Hepatic stellate cell (primary cell): Measurements from ENCODE around the gene EDIL3.
A peak's percentile ranks its signal among the peaks of the same experiment; 100 is the strongest.
"Not testable (repeated sequence)": the region's sequence is repeated elsewhere in the genome, so short reads cannot be mapped to it uniquely, and the experiment has no call there.

Experiments
- DNase-seq: peaks from one replicate; pipeline ENCODE4 v3.0.0; 2011; ENCODE audit warnings: low spot score

The EDIL3 gene

DNA sequence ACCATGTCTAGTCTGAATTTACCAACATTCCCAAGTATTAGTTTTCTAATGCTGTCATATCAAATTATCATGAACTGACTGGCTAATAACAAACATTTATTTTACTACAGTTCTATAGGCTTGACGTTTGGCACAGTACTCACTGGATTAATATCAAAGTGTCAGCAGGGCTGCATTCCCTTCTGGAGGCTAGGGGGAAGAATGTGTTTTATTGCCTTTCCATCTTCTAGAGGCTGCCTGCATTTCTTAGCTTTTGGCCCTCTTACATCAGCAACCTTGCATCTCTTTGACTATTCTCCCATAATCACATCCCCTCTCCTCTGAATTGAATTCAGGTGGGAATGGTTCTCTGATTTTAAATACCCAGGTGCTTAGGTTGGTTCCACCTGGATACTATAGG is 84.7 kb downstream of the EDIL3 start:
- DNase-seq, result no peak

DNA sequence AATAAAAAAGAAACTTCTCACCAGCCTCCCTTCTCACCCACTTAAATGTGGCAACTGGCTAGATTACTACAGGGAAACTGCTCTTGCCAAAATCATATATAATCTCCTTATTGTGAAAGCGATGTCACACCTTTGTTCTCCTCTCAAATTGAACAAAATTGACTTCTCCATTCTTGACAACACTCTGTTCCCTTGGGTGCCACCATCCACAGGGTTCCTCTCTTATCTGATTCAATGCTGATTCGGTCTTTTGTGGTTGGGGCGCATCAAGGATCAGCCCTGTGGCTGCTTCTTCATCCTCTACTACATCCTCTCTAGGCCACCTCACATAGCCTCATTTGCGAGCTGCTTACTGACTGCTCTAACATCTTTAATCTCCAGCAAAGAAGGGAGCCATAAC is 86.1 kb downstream of the EDIL3 start:
- no peak for DNase-seq

DNA sequence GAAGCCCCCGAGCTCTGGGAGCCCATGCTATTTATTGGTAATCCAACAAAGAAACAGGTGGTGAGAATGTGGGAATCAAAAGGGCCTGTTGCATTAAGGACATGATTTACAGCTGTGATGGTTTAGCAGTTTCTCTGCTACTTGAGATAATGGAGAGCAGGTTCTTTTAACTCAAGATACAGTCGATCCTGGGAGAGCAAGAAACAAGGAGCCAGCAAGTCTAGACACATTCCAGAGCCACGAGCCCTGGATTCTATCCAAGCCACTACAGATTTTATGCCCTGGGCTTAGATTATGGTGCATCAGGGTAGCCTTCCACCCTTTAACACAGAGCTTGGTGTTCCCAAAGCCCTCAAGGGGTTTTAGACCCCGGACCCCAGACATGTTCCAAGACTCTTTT is 87.0 kb downstream of the EDIL3 start:
- not testable (repeated sequence) for DNase-seq

DNA sequence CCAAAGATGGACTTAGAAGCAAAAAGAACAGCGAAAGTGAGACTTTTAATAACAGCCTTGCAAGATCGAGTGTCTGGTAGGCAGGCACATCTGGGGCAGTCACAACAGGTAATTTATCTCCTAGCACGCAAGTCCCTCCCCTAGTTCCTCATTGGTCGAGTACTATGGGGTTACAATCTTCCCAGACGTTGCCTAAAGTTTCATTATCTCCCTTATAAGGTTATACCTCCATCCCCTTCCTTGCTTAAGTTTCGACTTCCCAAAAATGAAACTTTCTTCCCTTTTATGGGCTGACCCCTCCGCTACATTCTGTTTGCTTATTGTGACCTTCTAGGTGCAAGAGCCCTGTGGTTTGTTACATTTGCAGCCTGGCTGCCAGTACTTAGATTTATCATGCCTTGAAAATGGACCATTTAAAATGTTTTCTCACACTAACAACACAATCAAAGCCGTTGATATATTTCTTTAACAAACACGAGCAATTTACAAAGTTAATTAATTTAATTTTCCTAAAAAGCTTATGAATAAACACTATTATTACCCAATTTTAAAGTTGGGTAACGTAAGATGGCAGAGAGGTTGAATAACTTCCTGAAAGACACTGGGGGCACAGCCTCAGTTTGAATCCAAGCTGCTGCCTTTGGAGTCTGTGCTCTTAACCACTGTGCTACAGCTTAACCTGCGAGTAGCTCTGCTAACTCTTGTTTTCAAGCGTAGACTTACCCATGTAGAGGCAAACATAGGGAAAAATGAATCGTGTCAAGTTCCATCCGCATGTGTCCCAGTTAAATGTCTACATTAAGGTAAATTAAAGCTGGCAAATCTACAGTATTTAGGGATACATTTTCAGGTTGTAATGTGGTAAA is 91.7 kb downstream of the EDIL3 start:
- no peak for DNase-seq

DNA sequence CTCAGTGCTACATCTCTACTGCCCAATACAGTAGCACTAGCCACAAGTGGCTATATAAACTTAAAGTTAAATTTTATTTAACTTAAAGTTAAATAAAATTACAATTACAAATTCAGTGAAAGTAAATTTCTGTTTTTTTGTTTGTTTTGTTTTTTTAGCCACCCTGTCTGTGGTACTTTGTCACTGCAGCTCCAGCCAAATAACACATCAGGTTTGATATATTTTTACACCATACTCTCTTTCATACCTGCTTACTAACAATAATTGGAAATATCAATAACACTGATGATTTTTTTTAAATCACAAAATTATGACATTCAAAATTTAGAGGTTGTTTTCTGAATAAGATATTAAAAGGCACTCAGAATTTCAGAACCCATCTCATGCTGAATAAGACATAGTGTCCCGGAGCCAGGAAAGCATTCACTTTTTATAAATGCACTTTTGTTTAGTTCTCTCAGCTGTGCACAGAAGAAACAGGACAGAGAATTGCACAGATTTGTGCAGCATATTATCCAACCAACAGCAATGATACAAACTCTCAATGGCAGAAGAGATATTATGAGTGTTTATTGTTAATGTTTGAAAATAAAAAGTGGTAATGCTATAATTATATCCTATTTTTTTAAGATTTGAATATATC is 92.6 kb downstream of the EDIL3 start:
- no peak for DNase-seq

DNA sequence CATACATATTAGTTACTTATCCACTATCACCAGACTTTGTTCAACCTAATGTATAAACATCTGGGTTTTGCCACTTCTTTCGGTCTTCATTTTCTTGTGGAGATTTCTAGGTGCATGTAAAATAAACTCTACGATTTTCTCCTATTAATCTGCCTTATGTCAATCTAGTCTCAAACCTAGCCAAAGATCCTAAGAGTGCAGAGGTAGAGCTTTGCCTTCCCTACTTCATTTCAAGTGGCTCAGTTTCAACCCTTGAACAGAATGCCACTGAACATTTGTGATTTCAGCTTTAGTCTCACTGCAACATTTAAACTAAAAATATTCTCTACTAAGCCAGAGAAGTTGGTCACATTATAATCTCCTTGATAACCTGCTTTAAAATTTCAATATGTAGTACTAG is 94.0 kb downstream of the EDIL3 start:
- no peak for DNase-seq

DNA sequence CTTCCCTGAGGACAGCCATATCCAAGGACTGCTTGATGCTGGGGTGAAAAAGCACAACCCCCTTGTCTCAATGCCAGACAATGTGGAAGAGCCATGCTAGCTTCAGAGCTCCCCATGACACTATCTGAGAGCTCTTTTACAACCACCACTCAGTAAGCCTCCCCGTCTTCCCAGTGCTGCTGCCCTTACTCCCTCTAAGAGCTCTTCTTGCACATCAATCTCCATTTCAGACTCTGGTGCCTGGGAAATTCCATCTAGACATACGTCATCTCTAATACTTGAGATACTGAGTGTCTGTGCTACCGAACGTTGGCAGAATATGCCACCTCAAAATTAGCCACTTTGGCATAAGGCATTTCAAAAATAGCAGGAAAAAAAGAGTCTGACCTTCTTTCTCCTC is 94.5 kb downstream of the EDIL3 start:
- peak; percentile 5 for DNase-seq

DNA sequence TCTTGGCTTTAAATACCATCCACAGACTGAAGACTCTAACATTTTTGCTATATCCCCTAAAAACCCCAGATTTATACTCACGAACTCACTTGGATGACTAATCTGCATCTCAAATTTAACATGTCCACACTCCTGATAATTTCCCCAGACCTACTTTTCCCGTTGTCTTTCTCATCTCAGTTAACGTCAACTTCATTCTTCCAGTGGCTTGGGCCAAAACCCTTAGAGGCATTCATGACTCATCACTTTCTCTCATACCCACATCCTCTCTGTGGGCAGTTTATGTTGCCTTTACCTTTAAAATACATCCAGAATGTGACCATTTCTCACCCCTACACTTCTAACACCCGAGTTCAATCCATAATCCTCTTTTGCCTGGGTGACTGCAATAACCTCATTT is 96.7 kb downstream of the EDIL3 start:
- DNase-seq, result peak; percentile 21

DNA sequence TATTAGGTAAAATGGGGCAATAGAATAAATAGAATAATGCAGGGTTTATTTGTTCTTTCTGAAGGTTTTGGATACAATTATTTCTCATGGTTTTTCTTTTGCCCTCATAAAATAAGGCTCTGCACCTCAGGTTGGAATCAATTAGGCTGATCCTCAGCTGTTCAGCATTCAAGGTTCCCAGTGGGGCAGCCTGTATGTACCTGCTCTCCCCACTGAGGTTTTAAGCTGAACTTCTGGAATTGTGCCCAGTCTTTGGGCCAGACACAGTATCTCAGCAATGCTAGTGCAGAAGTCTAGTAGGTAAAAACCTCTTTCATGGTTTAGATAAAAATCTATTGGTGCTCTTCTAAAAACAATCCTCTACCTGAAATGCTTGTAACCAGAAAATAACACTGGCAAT is 98.0 kb downstream of the EDIL3 start:
- DNase-seq, result no peak

DNA sequence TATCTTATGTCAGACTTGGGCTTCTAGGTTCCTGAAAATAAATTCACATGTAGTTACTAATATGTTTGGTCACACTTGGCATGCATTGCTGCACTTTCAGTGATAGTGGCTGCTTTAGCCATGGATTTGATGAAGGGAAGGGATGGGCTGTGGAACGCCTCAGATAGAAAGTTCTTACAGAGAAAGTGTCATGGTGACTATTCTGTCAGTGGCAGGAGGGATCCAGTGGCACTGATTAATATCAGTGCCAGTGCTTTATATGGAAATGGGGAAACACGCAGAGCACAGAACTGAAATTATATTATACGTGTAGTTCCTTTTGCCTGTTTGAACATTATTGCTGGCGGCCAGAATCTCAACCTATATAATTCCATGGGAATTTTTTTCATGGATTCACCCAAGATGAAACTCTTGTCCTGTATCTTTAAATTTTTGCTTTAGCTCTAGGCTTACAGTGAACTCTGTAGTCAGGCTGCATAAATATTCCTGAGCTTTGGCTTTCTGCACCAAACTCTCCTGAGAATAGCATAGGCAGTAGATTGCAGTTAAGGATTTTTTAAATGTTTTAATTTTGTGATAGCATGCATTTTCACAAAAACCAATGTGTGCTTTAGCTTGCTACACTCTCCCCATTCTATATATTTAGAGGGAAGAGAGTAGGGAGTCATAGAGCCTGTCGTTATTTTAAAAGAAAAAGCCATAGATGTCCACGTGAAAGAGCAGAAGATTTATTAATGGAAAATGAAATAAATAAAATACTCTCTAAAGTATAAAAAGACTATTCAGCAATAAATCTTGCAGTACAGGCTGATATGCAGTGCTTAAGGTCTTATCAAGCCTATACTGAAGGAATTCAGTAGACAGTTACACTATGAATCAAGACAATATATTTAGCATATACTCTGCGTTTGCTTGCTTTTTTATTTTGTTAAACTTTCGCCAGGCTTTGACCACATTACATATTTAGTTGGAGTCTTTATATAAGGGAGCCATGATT is 98.7 kb downstream of the EDIL3 start:
- no peak for DNase-seq

DNA sequence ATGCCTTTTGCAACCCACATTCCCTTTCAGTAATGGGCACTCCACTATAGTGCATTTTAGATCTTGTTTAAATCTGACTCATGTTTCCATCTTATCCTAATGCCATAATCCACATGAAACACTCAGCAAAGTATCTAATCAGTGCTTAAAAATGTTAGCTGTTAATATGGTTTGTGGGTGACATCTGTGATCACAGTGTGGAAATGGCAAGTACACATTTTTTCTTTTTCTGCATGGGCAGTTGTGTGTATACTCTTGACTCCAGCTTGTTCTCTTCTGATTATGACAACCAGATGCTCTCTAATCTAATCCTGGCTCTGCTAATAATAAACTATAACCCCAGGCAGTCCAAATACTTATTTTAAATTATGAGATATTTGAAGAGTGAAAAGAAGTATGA is 103.3 kb downstream of the EDIL3 start:
- no peak for DNase-seq

DNA sequence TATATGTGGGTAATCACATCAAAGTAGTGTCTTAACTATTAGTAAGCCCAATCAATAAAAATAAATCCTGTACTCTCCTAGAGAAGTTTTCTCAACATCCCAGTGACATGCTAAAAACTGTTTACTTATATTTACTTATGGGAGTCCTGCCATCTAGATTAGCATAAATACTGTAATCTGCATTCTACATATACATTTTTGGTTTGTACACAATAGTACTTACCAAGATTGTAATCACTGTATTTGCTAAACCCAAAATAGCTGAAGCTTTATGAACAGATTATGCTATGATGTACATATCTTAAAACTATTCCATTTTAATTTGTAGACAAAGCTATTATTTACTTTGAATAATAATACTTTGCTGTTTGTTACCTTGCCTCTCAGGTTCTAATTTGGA is 105.4 kb downstream of the EDIL3 start:
- no peak for DNase-seq

DNA sequence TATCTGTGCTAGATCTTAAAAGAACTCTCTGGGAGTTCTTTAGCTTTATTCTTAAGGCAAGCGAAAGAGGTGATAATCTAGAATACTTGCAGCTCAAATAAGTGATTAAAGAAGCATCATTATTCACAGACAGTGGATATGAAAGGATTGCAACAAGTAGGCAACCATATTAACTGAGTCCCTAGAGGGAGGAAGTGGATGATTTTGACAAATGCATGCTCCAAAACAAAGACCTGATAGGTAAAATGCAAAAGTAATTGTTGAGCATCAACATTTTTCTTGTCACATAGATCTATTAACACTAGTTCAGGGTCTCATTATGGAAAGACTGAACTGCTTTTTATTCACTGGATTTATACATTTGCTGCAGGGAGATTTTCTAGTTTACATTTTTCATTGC is 109.1 kb downstream of the EDIL3 start:
- no peak for DNase-seq

DNA sequence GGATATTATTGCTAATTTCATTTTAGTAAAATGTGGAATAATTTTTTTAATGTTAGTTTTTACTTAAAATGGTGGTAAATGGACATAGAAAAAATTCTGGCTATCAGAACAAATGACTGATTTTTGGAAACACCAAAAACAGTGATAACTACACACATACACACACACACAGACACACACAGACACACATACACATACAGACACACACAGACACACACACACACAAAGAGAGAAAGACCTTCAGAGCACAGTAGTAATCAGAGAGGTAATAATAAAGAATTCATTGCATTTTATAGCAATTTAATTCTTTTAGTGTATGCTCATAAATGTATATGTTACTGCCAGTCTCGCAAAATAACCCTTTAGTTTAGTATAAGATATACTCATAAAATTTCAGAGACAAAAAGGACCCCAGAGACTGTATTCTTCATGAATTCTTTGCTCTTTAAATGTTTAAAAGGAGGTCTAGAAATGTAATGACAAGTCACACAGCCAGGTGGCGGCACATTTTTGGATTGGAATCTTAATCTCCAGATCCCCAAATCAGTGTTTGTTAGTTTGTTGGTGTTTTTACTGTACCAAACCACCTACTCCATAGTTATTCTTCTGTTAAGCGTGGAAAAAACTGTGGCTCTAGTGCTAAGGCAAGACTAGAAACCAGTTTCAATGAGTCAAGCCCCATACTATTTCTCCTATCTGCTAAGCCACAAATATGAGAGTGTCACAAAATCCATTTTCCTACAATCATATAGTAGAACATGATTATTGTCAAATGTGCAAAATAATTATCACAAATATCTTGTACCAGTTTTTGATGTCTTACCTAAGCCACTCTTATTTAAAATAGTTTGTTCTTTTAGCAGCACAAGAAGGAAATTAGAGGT is 109.9 kb downstream of the EDIL3 start:
- peak; percentile 2 for DNase-seq

DNA sequence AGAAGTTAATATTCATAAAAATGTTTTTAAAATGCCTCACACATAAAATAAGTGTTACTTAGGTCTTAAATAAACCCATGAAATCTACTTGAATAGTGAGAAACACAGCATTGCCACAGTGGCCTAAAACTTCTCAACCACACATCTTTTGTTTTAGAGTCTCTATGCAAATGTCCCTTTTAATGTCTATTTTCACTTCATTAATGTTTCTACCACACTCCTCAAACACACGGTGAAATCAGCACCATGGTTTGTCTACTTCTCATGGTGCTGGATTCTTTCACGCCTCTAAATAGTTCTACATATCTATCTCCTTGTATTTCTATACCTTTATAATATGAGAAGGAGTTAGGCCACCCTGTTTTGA is 111.2 kb downstream of the EDIL3 start:
- no peak for DNase-seq

DNA sequence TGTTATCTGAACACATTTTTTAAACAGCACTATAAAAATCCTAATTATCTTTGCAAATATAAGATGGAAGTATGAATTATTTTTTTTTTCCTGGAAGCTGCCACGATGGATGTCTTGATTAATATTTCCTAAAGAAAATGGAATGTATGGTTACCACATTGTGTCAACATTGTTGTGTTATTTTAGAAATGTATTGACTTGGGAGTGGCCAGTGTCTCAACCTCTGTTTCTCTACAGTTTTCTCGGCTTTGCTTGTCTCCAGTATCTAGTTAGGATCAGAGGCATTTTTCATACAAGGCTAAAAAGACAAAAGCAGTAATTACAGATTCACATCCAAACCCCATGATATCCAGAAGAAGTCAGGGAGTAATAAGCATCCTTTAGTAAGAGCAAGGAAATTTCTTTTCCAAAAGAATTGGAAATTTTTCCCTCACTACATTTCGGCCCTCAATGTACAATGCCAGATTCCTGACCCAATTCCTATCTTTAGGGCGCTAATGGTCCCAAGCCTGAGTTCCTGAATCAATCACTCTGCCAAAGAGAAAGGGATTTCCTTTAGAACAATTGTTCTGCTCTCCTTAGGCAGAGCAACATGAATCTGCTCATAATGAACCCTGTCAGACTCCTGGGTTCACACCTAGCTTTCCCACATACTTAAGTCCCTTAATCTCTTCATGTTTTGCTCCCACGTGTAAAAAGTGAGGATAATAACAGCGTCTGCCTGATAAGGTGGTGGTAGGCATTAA is 111.7 kb downstream of the EDIL3 start:
- DNase-seq, result no peak

DNA sequence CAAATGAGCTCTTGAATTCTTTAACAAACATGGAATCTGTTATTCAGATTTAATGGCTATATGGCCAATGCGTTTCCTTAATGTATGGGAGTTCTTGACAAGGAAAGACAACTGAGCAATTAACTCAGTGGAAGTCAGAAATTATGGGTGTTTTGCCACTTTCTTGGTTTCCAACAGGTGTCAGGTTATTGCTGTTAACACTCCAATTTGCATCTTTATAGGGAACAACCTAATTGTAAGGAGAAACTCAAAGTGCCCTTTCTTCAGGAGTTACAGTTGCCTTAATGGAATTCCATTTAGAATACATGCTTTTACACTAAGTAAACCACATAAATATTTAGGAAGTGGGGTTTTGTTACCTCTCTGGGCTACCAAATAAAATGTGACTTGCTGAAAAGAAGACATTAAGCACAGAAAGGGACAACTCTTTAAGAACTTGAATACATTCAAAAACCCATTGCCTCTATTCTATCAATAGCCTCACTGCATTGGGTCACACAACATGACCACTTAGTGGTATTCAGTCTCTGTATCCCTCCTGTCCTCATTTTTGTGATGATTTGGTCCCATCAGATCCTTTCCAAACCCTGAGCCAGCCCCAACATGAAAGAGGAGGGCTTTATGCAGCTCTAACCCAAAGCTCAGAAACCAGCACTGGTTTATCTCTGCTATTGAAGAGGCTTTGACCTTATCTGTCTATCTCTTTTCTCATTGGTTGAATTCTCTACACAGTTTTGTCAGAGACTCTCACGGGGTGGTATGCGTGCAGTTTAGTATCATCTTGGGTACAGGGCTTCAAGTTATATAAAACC is 118.7 kb downstream of the EDIL3 start:
- DNase-seq, result no peak

DNA sequence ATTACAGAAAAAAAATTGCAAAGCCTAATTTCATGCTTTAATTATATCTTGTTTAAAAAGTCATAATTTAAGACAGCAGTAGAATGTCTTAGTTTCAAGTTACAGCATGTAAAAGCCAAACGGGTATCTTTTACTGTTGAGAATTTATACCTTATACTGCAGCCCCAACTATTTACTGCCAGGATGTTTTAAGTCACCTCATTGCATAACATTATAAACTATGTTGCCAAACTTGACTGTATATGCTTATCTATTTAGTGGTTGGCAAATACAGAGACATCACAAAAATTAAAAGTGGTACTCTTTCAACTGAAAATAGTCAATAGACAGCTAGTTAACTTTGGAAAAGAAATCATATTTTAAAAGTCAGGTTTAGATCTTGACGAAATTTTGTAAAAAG is 119.5 kb downstream of the EDIL3 start:
- no peak for DNase-seq

DNA sequence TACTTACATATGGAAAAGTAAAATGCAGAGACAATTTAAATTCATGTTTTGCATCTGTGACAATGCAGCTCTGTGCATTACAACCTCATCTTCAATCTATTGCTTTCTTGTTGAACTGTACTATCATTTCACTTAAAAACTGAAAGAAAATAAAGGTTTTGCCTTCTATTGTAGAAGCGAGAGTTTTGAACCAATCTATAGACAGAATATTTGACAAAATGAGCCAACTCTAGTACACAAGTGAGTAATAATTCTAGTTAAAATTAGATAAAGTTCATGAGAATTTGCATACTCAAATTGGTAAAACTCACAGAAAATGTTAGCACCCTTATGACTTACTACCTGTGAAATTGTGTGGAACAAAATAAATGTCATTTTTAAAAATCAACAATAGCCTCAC is 123.7 kb downstream of the EDIL3 start:
- no peak for DNase-seq

DNA sequence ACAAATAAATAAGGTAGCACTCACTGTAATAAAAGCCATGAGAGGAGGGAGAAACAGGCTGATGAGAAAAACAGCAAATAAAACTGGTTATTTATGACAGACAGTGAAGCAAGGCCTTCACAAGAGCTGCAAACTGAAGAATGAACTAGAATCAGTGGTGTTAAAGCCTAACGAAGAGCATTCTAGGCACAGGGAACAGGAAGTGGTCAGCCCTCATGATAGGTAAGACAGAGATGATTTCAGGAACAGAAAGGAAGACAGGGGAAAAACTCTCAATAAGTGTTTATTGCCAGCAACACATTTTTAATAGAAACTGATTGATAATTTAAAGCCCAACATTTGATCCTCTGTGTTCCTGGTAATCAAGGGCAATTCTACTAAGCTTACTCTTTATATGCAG is 124.5 kb downstream of the EDIL3 start:
- no peak for DNase-seq
